ENCODE data around the gene TSKU.

Gene TSKU

GRCh38 chr11:76792505-76793264, 9.5 kb downstream of the TSKU start:
- no peak overlapping the region for H3K9ac ChIP-seq (ENCODE audit: low read length)
- H3K27ac ChIP-seq (ENCODE audit: low read depth, low read length) = no peak overlapping the region
- no peaks in the 10 kb centered on the region for H3K27me3 ChIP-seq (ENCODE audit: control insufficient read depth, insufficient read depth, low read length)
- H3K4me3 ChIP-seq (ENCODE audit: low read depth, low read length) = no peak overlapping the region
- H3K9me3 ChIP-seq (ENCODE audit: control insufficient read depth, insufficient read depth, low read depth, low read length) = peaks cover 31% of the 10 kb centered on the region
- peaks cover 21% of the 10 kb centered on the region for H3K36me3 ChIP-seq (ENCODE audit: control insufficient read depth, insufficient read depth, low read length)
- H3K4me1 ChIP-seq (ENCODE audit: control insufficient read depth, insufficient read depth, low read length) = peaks cover 28% of the 10 kb centered on the region

- Histone ChIP-seq H3K4me3 (ENCODE audit: low read depth, low read length) (no peak overlapping the region), H3K27me3 (ENCODE audit: control insufficient read depth, insufficient read depth, low read length) (no peaks in the 10 kb centered on the region), H3K27ac (ENCODE audit: low read depth, low read length) (no peak overlapping the region), H3K36me3 (ENCODE audit: control insufficient read depth, insufficient read depth, low read length) (peaks cover 24% of the 10 kb centered on the region), H3K4me1 (ENCODE audit: control insufficient read depth, insufficient read depth, low read length) (peaks cover 24% of the 10 kb centered on the region), H3K9ac (ENCODE audit: low read length) (no peak overlapping the region), H3K9me3 (ENCODE audit: control insufficient read depth, insufficient read depth, low read depth, low read length) (peaks cover 31% of the 10 kb centered on the region)
These were observed 10.5 kb downstream of the TSKU start for GRCh38 chr11:76793391-76794291.

- no peaks in the 10 kb centered on the region for H3K27me3 ChIP-seq (ENCODE audit: control insufficient read depth, insufficient read depth, low read length)
- peaks cover 24% of the 10 kb centered on the region for H3K36me3 ChIP-seq (ENCODE audit: control insufficient read depth, insufficient read depth, low read length)
- H3K4me3 ChIP-seq (ENCODE audit: low read depth, low read length) = no peak overlapping the region
- H3K9ac ChIP-seq (ENCODE audit: low read length) = no peak overlapping the region
- peaks cover 31% of the 10 kb centered on the region for H3K9me3 ChIP-seq (ENCODE audit: control insufficient read depth, insufficient read depth, low read depth, low read length)
- H3K4me1 ChIP-seq (ENCODE audit: control insufficient read depth, insufficient read depth, low read length) = peaks cover 31% of the 10 kb centered on the region
- no peak overlapping the region for H3K27ac ChIP-seq (ENCODE audit: low read depth, low read length)
These were observed 11.5 kb downstream of the TSKU start for GRCh38 chr11:76794371-76795289.

DNA sequence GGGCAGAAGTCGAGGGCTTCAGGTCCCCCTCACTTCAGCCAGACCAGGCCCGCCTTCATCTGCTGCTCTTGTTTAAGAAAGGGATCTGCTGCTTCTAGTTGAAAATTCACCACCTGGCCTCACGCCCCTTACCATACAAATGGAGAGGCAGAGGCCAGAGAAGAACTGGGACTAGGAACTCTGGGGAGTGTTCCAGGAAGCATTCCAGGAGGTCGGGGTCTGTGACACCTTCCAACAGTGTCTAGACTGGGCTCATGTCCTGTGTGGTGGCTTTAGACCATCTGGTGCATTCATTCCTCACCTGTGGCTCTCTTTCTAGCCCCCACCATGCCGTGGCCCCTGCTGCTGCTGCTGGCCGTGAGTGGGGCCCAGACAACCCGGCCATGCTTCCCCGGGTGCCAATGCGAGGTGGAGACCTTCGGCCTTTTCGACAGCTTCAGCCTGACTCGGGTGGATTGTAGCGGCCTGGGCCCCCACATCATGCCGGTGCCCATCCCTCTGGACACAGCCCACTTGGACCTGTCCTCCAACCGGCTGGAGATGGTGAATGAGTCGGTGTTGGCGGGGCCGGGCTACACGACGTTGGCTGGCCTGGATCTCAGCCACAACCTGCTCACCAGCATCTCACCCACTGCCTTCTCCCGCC, 12.3 kb downstream of the TSKU start:
- Histone ChIP-seq H3K9ac (ENCODE audit: low read length) (no peak overlapping the region), H3K36me3 (ENCODE audit: control insufficient read depth, insufficient read depth, low read length) (peaks cover 24% of the 10 kb centered on the region), H3K27me3 (ENCODE audit: control insufficient read depth, insufficient read depth, low read length) (no peaks in the 10 kb centered on the region), H3K27ac (ENCODE audit: low read depth, low read length) (no peak overlapping the region), H3K4me1 (ENCODE audit: control insufficient read depth, insufficient read depth, low read length) (peaks cover 32% of the 10 kb centered on the region), H3K4me3 (ENCODE audit: low read depth, low read length) (no peak overlapping the region), H3K9me3 (ENCODE audit: control insufficient read depth, insufficient read depth, low read depth, low read length) (peaks cover 26% of the 10 kb centered on the region)

- peaks cover 24% of the 10 kb centered on the region for H3K36me3 ChIP-seq (ENCODE audit: control insufficient read depth, insufficient read depth, low read length)
- no peak overlapping the region for H3K27ac ChIP-seq (ENCODE audit: low read depth, low read length)
- H3K9ac ChIP-seq (ENCODE audit: low read length) = no peak overlapping the region
- no peak overlapping the region for H3K4me3 ChIP-seq (ENCODE audit: low read depth, low read length)
- H3K9me3 ChIP-seq (ENCODE audit: control insufficient read depth, insufficient read depth, low read depth, low read length) = peaks cover 21% of the 10 kb centered on the region
- no peaks in the 10 kb centered on the region for H3K27me3 ChIP-seq (ENCODE audit: control insufficient read depth, insufficient read depth, low read length)
- peaks cover 33% of the 10 kb centered on the region for H3K4me1 ChIP-seq (ENCODE audit: control insufficient read depth, insufficient read depth, low read length)
These were observed 12.8 kb downstream of the TSKU start for GRCh38 chr11:76795936-76796441.

DNA sequence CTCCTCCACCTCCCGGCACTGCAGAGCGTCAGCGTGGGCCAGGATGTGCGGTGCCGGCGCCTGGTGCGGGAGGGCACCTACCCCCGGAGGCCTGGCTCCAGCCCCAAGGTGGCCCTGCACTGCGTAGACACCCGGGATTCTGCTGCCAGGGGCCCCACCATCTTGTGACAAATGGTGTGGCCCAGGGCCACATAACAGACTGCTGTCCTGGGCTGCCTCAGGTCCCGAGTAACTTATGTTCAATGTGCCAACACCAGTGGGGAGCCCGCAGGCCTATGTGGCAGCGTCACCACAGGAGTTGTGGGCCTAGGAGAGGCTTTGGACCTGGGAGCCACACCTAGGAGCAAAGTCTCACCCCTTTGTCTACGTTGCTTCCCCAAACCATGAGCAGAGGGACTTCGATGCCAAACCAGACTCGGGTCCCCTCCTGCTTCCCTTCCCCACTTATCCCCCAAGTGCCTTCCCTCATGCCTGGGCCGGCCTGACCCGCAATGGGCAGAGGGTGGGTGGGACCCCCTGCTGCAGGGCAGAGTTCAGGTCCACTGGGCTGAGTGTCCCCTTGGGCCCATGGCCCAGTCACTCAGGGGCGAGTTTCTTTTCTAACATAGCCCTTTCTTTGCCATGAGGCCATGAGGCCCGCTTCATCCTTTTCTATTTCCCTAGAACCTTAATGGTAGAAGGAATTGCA, 13.5 kb downstream of the TSKU start:
- Histone ChIP-seq H3K4me1 (ENCODE audit: control insufficient read depth, insufficient read depth, low read length) (peaks cover 38% of the 10 kb centered on the region), H3K27me3 (ENCODE audit: control insufficient read depth, insufficient read depth, low read length) (no peaks in the 10 kb centered on the region), H3K27ac (ENCODE audit: low read depth, low read length) (no peak overlapping the region), H3K9ac (ENCODE audit: low read length) (no peak overlapping the region), H3K4me3 (ENCODE audit: low read depth, low read length) (no peak overlapping the region), H3K9me3 (ENCODE audit: control insufficient read depth, insufficient read depth, low read depth, low read length) (peaks cover 14% of the 10 kb centered on the region), H3K36me3 (ENCODE audit: control insufficient read depth, insufficient read depth, low read length) (peaks cover 24% of the 10 kb centered on the region)

- H3K36me3 ChIP-seq (ENCODE audit: control insufficient read depth, insufficient read depth, low read length) = peaks cover 24% of the 10 kb centered on the region
- no peak overlapping the region for H3K4me3 ChIP-seq (ENCODE audit: low read depth, low read length)
- no peak overlapping the region for H3K9ac ChIP-seq (ENCODE audit: low read length)
- peaks cover 40% of the 10 kb centered on the region for H3K4me1 ChIP-seq (ENCODE audit: control insufficient read depth, insufficient read depth, low read length)
- no peak overlapping the region for H3K27ac ChIP-seq (ENCODE audit: low read depth, low read length)
- peaks cover 5% of the 10 kb centered on the region; the same call in 1 of the 2 replicates for H3K9me3 ChIP-seq (ENCODE audit: control insufficient read depth, insufficient read depth, low read depth, low read length)
- H3K27me3 ChIP-seq (ENCODE audit: control insufficient read depth, insufficient read depth, low read length) = no peaks in the 10 kb centered on the region
These were observed 14.4 kb downstream of the TSKU start for GRCh38 chr11:76797341-76798201.

- H3K27me3 ChIP-seq (ENCODE audit: control insufficient read depth, insufficient read depth, low read length) = no peaks in the 10 kb centered on the region
- H3K9ac ChIP-seq (ENCODE audit: low read length) = no peak overlapping the region
- H3K4me1 ChIP-seq (ENCODE audit: control insufficient read depth, insufficient read depth, low read length) = peaks cover 37% of the 10 kb centered on the region
- H3K36me3 ChIP-seq (ENCODE audit: control insufficient read depth, insufficient read depth, low read length) = peaks cover 24% of the 10 kb centered on the region
- no peak overlapping the region for H3K27ac ChIP-seq (ENCODE audit: low read depth, low read length)
- H3K4me3 ChIP-seq (ENCODE audit: low read depth, low read length) = no peak overlapping the region
- no peaks in the 10 kb centered on the region for H3K9me3 ChIP-seq (ENCODE audit: control insufficient read depth, insufficient read depth, low read depth, low read length)
These were observed 15.0 kb downstream of the TSKU start for GRCh38 chr11:76798202-76798581.

GRCh38 chr11:76798671-76799065, 15.5 kb downstream of the TSKU start:
- Histone ChIP-seq H3K9me3 (ENCODE audit: control insufficient read depth, insufficient read depth, low read depth, low read length) (no peaks in the 10 kb centered on the region), H3K36me3 (ENCODE audit: control insufficient read depth, insufficient read depth, low read length) (peaks cover 24% of the 10 kb centered on the region), H3K9ac (ENCODE audit: low read length) (peak overlapping the region; percentile 24), H3K4me1 (ENCODE audit: control insufficient read depth, insufficient read depth, low read length) (peaks cover 32% of the 10 kb centered on the region), H3K4me3 (ENCODE audit: low read depth, low read length) (peak overlapping the region; percentile 45), H3K27ac (ENCODE audit: low read depth, low read length) (no peak overlapping the region), H3K27me3 (ENCODE audit: control insufficient read depth, insufficient read depth, low read length) (no peaks in the 10 kb centered on the region)
